Measurements from ENCODE around the gene C11orf68. TPM values are rescaled to one million over a fixed set of nuclear protein-coding genes. Genes with fewer than 3 reads are reported as not detected.

Gene C11orf68
- total RNA-seq, 1 donor from 2014 or later: 17.0 TPM

DNA sequence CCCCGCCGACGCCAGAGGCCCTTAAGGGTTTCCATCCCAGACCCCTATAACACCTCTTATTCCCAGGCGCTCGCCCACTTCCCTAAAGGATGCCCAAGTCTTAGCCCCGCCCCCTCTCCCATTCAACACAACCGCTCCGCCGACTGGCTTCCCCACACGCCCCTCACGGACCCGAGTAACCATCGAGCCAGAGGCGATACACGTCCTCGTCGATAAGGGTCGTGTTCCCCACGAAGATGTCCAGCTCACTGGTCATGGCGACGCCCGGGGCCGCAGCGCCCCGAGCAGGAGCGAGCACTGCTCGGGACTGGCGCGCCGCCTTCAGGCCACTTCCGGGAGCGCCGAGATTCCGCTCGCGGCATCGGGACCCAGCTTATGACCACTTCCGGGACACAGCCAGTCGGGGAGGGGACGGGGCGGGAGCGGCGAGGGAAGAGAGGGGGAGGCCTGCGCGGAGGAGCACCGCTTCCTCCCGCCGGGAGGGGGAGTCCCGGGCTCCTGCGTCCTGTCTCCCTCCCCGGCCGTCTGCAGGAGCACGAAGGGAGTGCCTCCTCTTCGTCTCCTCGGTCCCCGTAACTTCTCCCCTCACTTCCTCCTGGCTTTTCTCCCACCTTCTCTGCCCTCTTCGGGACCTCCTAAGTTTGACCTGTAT, 30.6 kb downstream of the C11orf68 start, which contains the start of gene FIBP:
FIBP (minus strand) TSS at position 309 of the 652 bp plus-strand sequence; CDS start at position 256, 53 bp downstream.
- DNase-seq: peak; percentile 98

DNA sequence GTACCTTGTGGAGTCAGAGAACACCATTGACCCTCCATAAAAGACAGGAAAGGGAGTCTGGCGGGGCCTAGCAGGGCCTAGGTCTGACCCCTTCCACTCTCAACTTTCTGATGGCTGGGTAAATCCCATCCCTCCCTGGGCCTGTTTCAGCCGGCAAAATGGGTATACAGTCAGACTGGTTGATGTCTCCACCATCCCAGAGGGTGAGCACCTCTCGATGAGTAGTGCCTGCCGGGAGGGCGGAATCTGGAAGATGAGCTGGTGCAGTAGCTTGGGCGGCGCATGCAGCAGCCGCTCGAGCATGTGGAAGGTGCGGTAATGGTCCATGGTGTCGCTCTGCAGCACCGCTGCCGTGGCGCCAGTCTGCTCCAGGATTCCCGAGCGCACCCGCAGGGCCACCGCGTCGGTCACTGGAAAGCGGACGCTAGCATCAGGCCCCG, 31.1 kb downstream of the C11orf68 start:
- no peak for DNase-seq

DNA sequence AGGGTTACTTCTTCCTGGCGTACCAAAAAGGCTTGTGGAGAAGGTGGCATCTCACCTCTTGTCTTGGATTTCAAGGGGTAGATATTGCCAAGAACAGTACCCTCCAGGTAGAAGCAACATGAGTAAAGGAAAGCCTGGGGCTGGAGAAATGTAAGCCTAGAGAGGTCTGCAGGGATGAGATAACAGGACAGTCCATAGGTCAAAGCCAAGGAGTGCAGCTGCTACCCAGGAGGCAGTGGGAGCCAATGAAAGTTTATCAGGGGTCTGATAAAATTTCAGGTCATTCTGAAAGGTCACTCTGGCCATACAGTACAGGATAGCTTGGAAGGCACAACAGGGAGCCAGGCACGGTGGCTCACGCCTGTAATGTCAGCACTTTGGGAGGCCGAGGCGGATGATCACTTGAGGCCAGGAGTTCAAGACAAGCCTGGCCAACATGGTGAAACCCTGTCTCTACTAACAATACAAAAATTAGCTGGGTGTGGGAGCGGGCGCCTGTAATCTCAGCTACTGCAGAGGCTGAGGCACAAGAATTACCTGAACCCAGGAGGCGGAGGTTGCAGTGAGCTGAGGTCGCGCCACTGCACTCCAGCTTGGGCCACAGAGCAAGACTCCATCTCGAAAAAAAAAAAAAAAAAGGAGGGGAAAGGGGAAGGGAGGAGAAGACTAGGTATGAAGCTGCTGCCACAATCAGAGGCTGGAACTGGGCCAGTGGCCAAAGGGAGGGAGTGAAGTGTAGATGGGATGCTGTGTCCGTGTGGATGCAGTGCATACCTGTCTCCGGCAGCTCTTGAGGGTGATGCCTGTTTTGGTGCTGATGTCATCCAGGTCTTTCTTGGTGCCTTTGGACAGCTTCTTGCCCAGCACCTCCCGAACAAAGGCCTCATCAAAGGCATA, 31.8 kb downstream of the C11orf68 start:
- no peak for DNase-seq

DNA sequence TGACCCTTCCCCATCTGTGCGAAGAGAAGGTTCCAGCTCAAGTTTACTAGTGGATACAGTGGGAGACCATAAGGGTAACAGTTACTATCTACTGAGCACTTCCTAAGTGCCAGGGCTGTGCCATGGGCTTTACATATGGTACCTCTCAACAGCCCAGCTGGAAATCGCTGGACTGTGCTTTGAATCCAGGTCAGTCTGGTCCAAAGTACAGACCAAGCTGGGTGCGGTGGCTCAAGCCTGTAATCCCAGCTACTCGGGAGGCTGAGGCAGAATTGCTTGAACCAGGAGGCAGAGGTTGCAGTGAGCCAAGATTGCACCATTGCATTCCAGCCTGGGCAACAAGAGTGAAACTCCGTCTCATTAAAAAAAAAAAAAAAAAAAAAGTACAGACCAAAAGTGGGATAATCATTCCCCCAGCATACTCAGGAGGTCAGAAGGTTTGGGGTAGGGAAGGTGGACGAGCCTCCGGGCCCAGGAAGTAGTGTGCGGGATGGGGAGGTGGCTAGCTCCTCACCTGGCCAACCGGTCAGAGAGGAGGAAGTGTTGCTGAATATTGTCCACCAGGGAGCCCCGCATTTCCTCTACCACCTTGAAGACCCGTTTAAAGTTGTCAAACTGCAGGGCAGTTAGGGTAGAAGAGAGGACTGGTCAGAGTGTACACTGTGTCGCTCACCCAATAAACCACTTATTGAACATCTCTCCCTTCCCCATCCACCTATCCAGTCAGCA, 32.9 kb downstream of the C11orf68 start:
- DNase-seq: no peak

DNA sequence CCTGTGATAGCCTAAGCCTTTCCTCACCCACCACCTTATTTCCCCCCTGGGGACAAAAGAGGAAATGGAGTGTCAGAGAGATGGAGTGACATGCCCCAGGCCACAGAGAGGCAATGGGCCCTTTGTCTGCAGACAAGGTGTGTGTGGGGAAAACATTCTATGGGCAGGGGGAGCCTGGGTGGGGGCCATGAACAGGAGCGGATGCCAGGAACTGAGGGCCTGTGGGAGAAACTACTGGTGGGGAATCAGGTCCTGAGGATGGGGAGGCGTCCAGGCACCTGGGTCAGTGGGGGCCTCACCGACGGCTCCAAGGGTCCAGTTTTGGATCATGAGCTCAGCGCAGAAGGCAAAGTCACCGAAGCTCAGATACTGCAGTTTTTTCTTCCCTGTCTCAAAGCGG, 33.6 kb downstream of the C11orf68 start:
- DNase-seq: no peak

DNA sequence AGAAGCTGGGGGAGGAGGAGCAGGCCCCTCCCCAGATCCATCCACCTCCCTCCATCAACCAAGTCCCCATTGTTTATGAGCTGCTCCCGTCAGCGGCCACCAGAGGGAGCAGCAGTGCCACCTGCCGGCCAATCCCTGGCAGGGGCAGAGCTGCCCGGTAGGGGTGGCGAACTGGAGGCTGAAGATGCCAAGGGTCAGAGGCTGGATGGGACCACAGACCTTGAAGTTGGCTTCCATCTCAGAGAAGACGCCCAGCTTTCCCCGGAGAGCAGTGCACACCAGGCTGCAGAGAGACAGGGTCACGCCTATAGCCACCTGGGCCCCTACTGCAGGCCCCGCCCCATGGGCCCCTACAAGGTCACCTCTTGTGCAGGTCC, 34.2 kb downstream of the C11orf68 start:
- DNase-seq: peak; percentile 91

DNA sequence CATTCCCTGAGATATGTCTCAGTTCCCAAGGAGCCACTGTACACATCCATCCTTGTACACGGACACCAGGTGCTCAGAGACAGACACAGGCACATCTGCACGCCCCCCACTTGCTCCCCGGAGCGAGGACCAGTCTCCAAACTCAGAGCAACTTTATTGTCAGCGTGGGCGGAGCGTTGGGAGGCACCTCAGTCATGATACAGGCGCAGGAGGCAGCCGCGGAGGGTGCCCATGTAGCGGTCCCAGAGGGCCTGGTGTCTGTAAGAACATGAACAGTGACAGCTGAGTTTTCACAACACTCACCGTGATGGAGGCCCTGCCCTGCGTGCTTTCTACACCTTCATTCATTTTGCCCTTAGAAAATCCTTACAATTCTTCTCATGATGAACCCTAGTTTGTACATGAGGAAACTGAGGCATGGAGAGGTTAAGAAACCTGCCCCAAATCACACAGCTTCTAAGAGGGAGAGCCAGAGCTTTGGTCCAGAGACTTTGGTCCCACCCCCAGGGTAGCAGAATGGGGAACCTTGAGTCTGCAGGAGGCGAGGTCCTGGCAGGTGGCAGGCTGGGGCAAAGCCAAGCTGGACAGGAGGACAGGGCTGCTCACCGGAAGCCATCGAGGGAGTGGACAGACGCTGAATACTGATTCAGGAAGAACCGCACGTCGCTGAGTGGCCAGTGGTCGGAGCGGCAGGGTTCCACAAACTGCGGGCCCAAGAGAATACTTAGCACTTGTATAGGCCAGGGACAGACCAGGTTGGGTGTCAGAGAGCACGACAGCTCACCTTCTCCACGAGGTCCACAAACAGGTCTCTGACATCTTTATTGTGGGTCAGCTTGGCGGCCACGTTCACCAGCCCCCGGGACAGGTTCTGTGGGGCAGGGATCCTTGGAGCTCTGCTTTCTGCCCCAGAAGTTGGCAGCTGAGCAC, 34.8 kb downstream of the C11orf68 start:
- DNase-seq: no peak

DNA sequence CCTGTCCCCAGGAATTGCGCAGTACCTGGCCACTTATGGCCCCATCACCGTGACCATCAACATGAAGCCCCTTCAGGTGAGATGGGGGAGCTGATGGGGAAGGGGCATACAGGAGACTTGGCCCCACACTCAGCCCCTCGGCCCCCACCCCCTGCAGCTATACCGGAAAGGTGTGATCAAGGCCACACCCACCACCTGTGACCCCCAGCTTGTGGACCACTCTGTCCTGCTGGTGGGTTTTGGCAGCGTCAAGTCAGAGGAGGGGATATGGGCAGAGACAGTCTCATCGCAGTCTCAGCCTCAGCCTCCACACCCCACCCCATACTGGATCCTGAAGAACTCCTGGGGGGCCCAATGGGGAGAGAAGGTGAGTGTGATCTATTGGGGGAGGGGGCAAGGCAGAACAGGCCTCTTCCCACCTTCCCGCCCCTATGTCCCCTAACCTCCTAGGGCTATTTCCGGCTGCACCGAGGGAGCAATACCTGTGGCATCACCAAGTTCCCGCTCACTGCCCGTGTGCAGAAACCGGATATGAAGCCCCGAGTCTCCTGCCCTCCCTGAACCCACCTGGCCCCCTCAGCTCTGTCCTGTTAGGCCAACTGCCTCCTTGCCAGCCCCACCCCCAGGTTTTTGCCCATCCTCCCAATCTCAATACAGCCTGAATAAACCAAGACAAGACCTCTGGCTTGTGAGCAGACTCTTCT, 35.7 kb downstream of the C11orf68 start:
- no peak for DNase-seq

DNA sequence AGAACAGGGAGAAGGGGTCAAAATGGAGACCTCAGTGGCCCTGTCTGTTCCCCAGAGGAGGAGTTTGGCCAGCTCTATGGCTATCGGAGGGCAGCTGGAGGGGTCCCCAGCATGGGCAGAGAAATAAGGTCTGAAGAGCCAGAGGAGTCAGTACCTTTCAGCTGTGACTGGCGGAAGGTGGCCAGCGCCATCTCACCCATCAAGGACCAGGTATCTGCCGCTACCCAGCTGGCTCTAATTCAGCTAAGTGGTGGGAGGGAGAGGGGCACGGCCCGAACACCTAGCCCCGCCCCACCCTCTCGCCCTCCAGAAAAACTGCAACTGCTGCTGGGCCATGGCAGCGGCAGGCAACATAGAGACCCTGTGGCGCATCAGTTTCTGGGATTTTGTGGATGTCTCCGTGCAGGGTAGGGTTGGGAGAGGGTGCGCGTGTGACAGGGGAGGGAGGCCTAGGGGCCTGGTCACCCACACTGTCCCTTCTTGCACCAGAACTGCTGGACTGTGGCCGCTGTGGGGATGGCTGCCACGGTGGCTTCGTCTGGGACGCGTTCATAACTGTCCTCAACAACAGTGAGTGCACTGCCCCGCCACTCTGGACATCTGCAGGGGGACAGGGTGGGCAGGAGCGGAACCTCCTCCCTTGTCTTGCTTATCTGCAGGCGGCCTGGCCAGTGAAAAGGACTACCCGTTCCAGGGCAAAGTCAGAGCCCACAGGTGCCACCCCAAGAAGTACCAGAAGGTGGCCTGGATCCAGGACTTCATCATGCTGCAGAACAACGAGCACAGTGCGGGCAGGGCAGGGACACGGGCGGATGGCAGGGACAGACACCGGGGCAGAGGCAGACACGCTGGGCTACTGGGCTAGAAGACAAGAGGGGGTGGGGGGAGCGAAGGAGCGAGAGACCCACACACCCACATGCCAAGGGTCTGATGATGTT, 36.5 kb downstream of the C11orf68 start:
- no peak for DNase-seq

DNA sequence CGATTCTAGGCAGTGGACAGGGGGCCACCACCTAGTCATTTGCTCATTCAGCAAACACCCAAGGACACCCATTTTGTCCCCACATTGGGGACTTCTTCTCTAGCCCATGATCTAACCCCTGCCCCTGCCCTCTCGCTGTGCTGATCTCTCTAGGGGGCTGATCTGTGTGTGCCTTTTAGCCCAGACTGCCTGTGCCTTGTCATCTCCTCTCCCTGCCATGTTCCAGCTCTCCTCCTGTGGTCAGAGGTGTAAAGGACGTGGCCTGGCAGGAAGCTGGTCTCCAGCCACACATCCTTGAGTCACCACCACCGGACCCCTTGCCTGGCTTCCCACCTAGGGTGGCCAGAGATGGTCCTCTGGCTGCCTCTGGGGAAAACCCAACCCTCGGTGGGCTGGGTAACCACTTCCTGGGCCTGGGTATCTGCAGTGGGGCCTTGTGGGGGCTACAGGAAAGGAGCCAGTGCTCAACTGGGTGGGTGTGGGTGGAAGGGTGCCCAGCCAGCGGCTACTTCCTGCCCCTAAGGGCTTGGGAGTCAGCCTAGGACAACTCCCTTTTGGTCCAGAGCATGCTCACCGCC, 37.9 kb downstream of the C11orf68 start:
- DNase-seq: no peak

DNA sequence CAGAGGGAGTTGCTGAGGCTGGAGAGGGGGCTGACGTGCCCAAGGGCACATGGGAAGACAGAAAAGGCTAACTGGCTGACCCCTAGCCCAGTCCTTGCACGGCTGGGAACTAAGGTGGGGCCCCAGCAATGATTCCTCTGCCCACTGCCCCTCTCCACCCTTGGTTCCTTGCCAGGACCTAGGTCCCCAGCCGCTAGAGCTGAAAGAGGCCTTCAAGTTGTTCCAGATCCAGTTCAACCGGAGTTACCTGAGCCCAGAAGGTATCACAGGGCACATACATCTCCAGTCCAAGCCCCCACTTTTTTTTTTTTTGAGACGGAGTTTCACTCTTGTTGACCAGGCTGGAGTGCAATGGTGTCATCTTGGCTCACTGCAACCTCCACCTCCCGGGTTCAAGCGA, 38.8 kb downstream of the C11orf68 start:
- DNase-seq: no peak

DNA sequence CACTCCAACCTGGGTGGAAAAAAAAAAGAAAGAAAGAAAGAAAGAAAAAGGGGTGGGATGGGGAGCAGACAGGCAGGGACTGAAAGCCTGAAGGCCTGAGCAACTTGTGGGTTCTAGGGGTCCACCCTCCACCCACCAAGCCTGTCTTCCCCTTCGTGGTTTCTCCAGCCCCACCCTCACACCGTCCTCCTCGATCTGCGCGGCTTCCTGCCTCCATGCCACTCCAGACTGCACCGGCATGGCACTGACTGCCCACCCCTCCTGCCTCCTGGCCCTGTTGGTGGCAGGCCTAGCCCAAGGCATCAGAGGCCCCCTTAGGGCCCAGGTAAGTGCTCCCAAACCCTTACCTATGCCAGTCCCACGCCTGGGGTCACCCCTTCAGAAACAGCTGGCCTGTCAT, 39.2 kb downstream of the C11orf68 start, which contains the start of gene CTSW:
CTSW (plus strand) TSS at position 221 of the 400 bp plus-strand sequence; CDS start at position 239, 18 bp downstream.
- no peak for DNase-seq

DNA sequence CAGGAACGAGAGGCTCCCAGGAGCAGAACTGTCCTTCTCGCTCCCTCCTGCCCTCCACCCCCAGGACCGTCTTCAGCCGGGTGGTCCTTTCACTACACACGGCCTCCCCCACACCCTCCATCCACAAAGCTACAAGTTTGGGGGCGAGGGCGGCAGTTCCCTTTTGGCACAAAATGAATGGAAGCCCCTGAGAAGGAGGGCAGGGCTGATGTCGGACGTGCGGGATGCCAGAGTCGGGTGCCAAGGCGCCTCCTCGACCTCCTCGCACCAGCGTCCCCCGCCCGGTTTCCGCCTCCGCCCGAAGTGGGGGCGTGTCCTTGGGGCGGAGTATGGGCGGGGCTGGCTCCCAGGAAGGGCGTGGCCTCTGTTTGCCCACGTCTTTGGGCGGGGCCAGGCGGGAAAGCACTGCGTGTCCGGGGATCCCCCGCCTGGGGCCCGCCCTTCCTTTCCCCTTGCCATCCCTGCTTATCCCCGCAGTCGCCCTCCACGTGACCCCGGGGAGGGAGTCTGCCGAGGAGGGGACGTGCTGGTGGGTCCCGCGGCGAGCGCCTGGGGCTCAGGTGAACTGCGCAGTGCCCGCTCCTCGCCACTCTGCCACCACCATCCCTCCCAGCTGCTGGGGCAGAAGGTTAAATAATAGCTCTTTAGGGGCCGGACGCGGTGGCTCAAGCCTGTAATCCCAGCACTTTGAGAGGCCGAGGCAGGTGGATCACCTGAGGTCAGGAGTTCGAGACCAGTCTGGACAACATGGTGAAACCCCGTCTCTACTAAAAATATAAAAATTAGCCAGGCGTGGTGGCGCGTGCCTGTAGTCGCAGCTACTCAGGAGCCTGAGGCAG, 45.3 kb downstream of the C11orf68 start:
- DNase-seq: peak; percentile 83

DNA sequence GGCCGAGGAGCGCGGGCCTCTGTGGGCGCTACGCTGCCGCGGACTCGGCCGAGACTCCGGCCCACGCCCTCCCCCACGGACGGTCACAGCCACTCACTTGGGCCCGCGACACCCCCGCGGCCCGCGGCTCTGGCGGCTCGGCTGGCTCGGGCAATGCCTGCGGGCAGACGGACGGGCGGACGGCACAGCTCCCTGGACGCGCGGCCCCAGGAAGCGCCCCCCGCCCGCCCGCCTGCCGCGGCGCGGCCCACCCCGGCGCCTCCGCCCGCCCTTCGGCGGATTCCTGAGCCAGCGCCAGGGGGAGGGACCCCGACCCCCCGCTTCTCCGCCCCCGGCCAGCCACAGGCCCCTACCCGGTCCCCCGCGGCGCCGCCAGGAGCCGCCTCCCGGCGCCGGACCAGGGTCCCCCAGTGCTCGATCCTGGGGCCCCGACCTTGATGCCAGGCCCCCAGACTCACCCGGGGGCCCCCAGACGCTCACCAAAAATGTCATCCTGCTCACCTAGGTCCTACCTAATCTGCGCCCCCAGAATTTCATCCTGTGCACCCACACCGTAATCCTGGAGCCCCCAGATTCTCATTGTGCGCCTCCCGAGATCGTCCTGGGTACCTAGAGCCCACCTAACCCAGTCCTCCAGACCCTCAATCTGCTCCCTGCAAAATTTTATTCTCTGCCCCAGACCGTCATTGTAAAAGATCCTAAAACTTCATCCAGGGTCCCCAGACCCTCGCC, 46.1 kb downstream of the C11orf68 start, which contains the start of gene EFEMP2:
EFEMP2 (minus strand) TSS at position 215 of the 732 bp plus-strand sequence. CDS start 446 bp downstream, outside the sequence.
- no peak for DNase-seq

DNA sequence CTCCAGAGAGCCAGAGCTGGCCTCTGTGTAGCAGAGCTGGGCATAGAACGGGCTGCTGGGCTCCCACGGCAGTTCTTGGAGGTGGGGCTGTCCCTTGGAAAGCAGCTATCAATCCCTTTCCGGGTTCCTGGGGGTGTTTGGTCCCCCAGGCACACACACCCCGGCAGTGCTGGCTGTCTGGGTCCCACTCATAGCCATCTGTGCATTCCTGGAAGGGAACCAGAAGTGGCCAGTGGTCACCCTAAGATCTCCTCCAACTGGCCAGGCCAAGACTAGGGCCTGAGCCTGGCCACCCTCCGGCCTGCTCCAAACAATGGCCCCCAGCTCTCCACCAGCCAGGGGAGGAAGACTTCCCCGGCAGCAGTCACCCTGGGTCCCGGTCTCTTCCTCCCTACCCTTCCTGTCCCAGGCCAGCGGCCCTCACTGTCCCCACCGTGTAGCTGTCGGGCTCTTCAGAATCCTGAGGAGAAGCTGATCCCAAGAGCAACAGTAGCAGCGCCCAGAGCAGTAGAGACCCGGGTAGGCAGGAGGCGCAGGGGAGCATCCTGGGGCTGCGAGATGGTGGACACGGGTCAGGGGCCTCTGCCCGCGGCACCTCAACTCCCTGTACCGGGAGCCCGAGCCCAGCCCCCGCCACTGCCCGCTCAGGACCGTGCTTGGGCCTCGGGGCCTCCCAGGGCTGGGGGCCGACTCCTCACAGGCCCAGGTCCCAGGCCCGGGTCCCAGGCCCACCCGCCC, 46.9 kb downstream of the C11orf68 start:
- DNase-seq: peak; percentile 52

DNA sequence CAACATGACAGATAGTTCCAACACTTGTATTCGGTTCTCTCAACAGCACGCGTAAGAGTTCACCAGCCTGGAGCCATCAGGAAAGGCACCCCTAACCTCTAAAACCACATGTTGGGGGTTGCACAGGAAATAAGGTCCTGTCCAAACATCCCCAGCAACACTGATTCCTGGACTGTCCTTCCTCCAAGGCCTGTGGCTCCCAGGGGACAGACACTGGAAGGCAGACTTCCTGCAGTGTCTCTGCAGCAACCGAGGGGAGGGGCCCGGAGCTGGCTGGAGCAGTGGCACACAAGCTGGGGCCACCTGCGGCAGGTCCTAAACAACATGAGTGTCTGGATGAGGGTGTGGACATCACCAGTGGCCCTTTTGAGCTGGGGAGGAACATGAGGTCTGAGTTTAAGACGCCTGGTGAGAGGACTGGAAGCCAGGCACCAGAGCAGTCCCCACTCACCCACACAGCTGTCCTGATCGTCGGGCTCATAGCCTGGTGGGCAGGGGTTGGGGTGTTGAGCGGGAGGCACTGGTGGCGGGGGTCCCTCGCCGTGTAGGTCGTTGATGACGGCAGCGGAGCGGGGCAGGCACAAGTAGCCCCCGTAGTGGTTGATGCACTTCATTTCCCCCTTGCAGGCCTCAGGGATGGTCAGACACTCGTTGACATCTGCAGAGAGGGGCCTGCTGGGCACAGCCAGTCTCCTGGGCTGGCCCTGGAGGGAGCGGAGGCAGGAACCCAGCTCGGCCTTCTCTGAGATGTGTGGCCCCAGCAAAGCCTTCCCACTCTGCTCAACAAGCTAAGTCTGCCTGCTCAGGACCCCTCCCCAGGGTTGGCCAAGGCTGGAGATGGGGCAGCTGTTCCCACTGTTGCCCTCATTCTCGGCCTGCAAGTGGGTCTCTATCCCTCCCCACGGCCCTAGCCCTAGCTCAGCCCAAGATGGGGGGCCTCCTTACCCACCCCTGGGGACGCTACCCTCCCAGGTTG, 47.9 kb downstream of the C11orf68 start:
- DNase-seq: no peak
